NAMALWA (cell line): ENCODE results near the gene VAMP1.
"Not testable (repeated sequence)": the region's sequence is repeated elsewhere in the genome, so short reads cannot be mapped to it uniquely, and the experiment has no call there.

ENCODE experiments used
- DNase-seq: peaks from one replicate; pipeline ENCODE4 v3.0.0-alpha.2; 2015; ENCODE audit warnings: low spot score

The VAMP1 gene

GRCh38 chr12:6470375-6471163, at the start of gene VAMP1:
VAMP1 (minus strand) TSS chr12:6470677; CDS start chr12:6470531, 146 bp downstream.
- DNase-seq: peak; percentile 98

GRCh38 chr12:6520186-6520585, 49.7 kb upstream of the VAMP1 start:
- no peak for DNase-seq

GRCh38 chr12:6508087-6508486, 37.6 kb upstream of the VAMP1 start:
- no peak for DNase-seq

- no peak for DNase-seq
These were observed 36.9 kb upstream of the VAMP1 start for GRCh38 chr12:6507102-6507998.

- DNase-seq: no peak
These were observed 30.0 kb upstream of the VAMP1 start for GRCh38 chr12:6500466-6500865.

GRCh38 chr12:6497291-6497690, 26.8 kb upstream of the VAMP1 start:
- DNase-seq: not testable (repeated sequence)

- peak; percentile 32 for DNase-seq
These were observed 24.5 kb upstream of the VAMP1 start for GRCh38 chr12:6494968-6495367.

- peak; percentile 76 for DNase-seq
These were observed 23.8 kb upstream of the VAMP1 start for GRCh38 chr12:6494258-6494743.

GRCh38 chr12:6493497-6494257, 23.2 kb upstream of the VAMP1 start, which contains the start of gene NCAPD2:
NCAPD2 (plus strand) TSS chr12:6494102; CDS start chr12:6495099, 997 bp downstream.
- DNase-seq: peak; percentile 98

- DNase-seq: peak; percentile 97
These were observed 22.5 kb upstream of the VAMP1 start, which contains the start of gene MRPL51 for GRCh38 chr12:6492838-6493496. MRPL51 (minus strand) TSS chr12:6493262; CDS start chr12:6493136, 126 bp downstream.

GRCh38 chr12:6490673-6491072, 20.2 kb upstream of the VAMP1 start:
- not testable (repeated sequence) for DNase-seq

- no peak for DNase-seq
These were observed 19.0 kb upstream of the VAMP1 start for GRCh38 chr12:6489449-6489848.

- no peak for DNase-seq
These were observed 17.8 kb upstream of the VAMP1 start for GRCh38 chr12:6488240-6488639.

- DNase-seq: no peak
These were observed 7.9 kb upstream of the VAMP1 start for GRCh38 chr12:6478416-6478815.

- DNase-seq: not testable (repeated sequence)
These were observed 7.3 kb upstream of the VAMP1 start for GRCh38 chr12:6477601-6478377.

GRCh38 chr12:6476489-6476888, 6.0 kb upstream of the VAMP1 start:
- no peak for DNase-seq

- not testable (repeated sequence) for DNase-seq
These were observed 4.9 kb upstream of the VAMP1 start for GRCh38 chr12:6475233-6475975.

- DNase-seq: no peak
These were observed 2.0 kb upstream of the VAMP1 start for GRCh38 chr12:6472491-6472890.

- no peak for DNase-seq
These were observed 1.5 kb upstream of the VAMP1 start for GRCh38 chr12:6471989-6472360.
